ENCODE data around the gene ZNF12.

- TF ChIP-seq POLR2A (IDR thresholded peaks at IDR 0.05), result no peak
- TF ChIP-seq CTCF (IDR thresholded peaks at IDR 0.05), result no peak
Measured at GRCh38 chr7:6654842-6655610, 51.7 kb downstream of the ZNF12 start.
